BLaER1 treated with 17β-estradiol and CSF1 and Interleukin-3, amounts not matched to agents 10 nM and 100 nM (cell line): ENCODE measurements around the gene MRPL18.
"Not testable (repeated sequence)": the region's sequence is repeated elsewhere in the genome, so short reads cannot be mapped to it uniquely, and the experiment has no call there.

Source experiments
- H3K27ac ChIP-seq, 11 experiments: shearing (Covaris generic); formaldehyde crosslinking; 2 replicates each; pipeline ENCODE4 v1.8.1; 2022
- H3K27me3 ChIP-seq, 11 experiments: shearing (Covaris generic); formaldehyde crosslinking; 2 replicates each; pipeline ENCODE4 v1.8.1; 2022
- H3K36me3 ChIP-seq, 11 experiments: shearing (Covaris generic); formaldehyde crosslinking; 2 replicates each; pipeline ENCODE4 v1.8.1; 2022
- H3K4me1 ChIP-seq, 10 experiments: shearing (Covaris generic); formaldehyde crosslinking; 2 replicates each; pipeline ENCODE4 v1.8.1; 2022
- H3K4me2 ChIP-seq, 11 experiments: shearing (Covaris generic); formaldehyde crosslinking; 2 replicates each; pipeline ENCODE4 v1.8.1; 2022
- H3K4me3 ChIP-seq, 10 experiments: shearing (Covaris generic); formaldehyde crosslinking; 2 replicates each; pipeline ENCODE4 v1.8.1; 2022
- H3K9ac ChIP-seq, 11 experiments: shearing (Covaris generic); formaldehyde crosslinking; 2 replicates each; pipeline ENCODE4 v1.8.1; 2022
- H3K9me3 ChIP-seq, 11 experiments: shearing (Covaris generic); formaldehyde crosslinking; replicated peaks in 1 of 11; 2 replicates each; pipeline ENCODE4 v1.8.1; 2022
- H4K20me1 ChIP-seq, 11 experiments: shearing (Covaris generic); formaldehyde crosslinking; 2 replicates each; pipeline ENCODE4 v1.8.1; 2022
- Cebpa-rat ChIP-seq, 11 experiments: shearing (Covaris generic); IDR thresholded peaks; 2 replicates each; pipeline ENCODE4 v1.8.1; 2022

Gene MRPL18

DNA sequence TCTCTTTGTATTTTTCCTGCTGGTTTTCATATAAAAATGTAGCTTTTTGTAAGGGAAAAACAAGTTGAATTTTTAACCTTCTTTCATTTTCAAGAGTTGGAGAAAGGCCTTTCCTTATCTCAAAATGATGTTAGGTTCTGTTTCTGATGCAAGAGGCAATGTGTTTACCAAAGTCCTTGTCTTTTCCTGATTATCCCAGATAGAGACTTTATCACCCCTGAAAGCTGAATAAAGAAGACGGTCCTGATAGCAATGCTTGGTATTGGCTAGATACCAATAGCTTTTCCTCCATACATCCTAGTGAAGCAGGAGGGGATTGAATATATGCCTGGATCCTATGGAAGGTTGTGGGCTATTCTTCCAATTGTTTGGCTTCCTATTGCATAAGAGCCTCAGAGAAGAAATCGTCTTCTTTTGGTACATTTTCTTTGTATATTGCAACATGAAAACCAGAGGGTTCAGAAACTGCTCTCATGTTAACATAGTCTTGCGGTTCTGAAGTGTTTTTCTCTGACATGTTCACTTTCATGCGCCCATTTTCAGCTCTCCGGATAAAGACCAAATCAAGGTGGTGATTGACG is 15.3 kb downstream of the MRPL18 start:
- TF ChIP-seq Cebpa-rat (IDR thresholded peaks at IDR 0.05), result no peak

DNA sequence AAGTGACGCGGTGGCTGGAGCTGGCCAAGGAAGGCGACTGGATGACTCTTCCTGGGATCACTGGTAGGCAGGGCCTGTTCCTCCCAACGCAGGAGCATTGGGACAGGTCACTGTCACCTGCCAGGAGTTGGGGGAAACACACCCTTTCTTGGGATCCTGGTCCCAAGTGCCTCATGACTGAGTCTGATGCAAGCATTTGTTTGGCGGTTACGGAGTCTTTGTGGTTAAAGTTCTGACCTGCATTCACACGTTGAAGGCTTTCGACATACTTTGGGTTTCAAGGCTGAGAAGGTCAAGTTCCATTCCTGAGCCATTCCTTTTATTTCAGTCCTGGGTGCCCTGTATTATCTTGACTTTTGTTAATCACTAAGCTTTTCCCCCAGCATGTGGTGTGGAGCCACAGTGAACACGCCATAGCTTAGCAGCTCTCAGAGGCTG is 15.8 kb downstream of the MRPL18 start:
- no peaks in the 10 kb centered on the region for H3K9me3 ChIP-seq
- H3K27me3 ChIP-seq, result no peaks in the 10 kb centered on the region
- H3K4me2 ChIP-seq, result peak overlapping the region in 2 of 11 experiments; percentile 1 to 7; a peak in 1 of 22 replicates
- no peak for TF ChIP-seq Cebpa-rat (IDR thresholded peaks at IDR 0.05)
- no peak overlapping the region for H3K4me3 ChIP-seq
- no peaks in the 10 kb centered on the region; a peak in 1 of 22 replicates for H3K36me3 ChIP-seq
- H3K27ac ChIP-seq, result no peak overlapping the region
- no peak overlapping the region for H3K9ac ChIP-seq
- no peaks in the 10 kb centered on the region for H4K20me1 ChIP-seq
- H3K4me1 ChIP-seq, result peaks cover 0 to 23% (median 8%) of the 10 kb centered on the region in 10 experiments; a peak in 13 of 20 replicates

More for the DNA sequence above, 15.3 kb downstream of the MRPL18 start:
- Histone ChIP-seq H3K4me2 (0 out of 22 replicates have a peak overlapping the region, but pooled peaks of 2 of the 11 experiments have one; percentile 1 to 7), H3K4me1 (peaks cover 0 to 20% (median 6%) of the 10 kb centered on the region in 10 experiments; a peak in 13 of 20 replicates), H3K9me3 (no peaks in the 10 kb centered on the region), H3K27me3 (no peaks in the 10 kb centered on the region), H3K9ac (no peak overlapping the region), H3K36me3 (peaks cover 0 to 4% (median 0%) of the 10 kb centered on the region in 11 experiments; a peak in 6 of 22 replicates), H4K20me1 (0 out of 22 replicates have a peak, but pooled peaks cover 0 to 2% (median 0%) of the 10 kb centered on the region in 11 experiments), H3K4me3 (no peak overlapping the region), H3K27ac (no peak overlapping the region)

DNA sequence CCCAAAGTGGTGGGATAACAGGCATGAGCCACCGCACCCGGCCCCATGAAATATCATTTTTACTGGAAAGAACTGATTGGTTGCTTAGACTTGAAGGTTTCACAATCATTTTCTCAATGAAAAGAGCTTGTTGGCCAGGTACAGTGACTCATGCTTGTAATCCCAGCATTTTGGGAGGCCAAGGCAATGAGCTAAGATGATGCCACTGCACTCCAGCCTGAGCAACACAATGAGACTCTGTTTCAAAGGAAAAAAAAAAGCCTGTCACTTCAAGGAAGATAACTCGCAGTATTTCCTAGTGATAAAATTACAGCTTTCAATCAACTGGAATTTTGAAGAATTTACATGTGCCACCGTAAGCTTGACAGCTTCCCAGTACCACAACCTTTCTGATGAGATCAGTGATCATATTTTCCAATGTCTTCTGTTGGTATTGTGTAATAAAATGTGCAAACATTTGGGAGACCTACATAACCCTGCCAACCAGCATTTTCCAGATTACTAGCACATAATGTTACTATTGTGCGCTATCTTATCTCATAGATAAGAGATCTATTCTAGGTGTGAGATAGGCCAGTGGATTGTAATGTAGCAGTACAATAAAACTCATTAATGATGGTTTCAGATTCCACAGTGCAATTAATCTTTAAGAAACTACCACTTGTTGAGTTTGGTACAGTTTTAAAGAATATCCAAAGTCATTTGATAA is 17.0 kb downstream of the MRPL18 start:
- no peaks in the 10 kb centered on the region for H3K9me3 ChIP-seq
- no peaks in the 10 kb centered on the region for H4K20me1 ChIP-seq
- no peaks in the 10 kb centered on the region; a peak in 1 of 22 replicates for H3K36me3 ChIP-seq
- no peak overlapping the region for H3K4me3 ChIP-seq
- H3K27ac ChIP-seq, result no peak overlapping the region
- H3K27me3 ChIP-seq, result no peaks in the 10 kb centered on the region
- H3K4me1 ChIP-seq, result peaks cover 0 to 21% (median 3%) of the 10 kb centered on the region in 10 experiments; a peak in 9 of 20 replicates
- no peak overlapping the region for H3K4me2 ChIP-seq
- H3K9ac ChIP-seq, result no peak overlapping the region
- TF ChIP-seq Cebpa-rat (IDR thresholded peaks at IDR 0.05), result no peak

DNA sequence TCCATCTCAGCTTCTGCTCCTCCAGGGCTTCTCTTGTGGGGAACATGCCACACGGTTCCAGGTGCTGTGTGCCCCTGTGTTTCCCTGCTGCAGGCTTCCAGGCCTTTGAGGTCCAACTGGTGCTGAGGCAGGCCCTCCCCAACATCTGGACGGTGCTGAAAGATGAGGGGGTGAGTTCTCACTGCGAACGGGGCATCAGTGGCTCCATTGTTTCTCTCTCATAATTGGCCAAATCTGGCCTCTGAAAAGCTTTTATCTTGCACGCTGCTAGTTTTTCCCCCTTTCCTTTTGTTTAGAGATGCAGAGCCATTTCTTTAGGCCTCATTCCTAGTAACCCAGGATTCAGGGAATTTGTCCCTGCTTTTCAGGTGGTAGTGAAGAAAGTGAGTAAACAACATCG is 18.4 kb downstream of the MRPL18 start:
- Histone ChIP-seq H3K27me3 (no peaks in the 10 kb centered on the region), H3K27ac (no peak overlapping the region), H3K36me3 (no peaks in the 10 kb centered on the region; a peak in 1 of 22 replicates), H3K4me1 (peaks cover 0 to 19% (median 2%) of the 10 kb centered on the region in 10 experiments; a peak in 9 of 20 replicates), H4K20me1 (no peaks in the 10 kb centered on the region), H3K4me3 (no peak overlapping the region), H3K9ac (no peak overlapping the region), H3K4me2 (no peak overlapping the region), H3K9me3 (no peaks in the 10 kb centered on the region)
- TF ChIP-seq Cebpa-rat (IDR thresholded peaks at IDR 0.05), result no peak

DNA sequence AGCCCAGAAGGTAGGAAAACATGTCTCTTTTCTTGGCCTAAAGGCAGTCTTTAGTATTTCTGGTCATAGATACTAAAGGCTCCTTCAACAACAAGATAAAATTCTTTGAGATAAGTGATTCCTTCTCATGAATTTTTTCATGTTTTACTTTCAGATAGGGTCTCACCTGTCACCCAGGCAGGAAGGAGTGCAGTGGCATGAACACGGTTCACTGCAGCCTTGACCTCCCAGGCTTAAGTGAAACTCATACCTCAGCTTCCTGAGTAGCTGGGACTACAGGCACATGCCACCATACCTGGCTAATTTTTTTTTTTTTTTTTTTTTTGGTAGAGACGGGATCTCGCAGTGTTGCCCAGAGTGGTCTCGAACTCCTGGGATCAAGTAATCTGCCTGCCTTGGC is 18.9 kb downstream of the MRPL18 start:
- no peak overlapping the region for H3K27ac ChIP-seq
- no peak overlapping the region for H3K4me2 ChIP-seq
- H3K4me3 ChIP-seq, result no peak overlapping the region
- H3K36me3 ChIP-seq, result no peaks in the 10 kb centered on the region; a peak in 1 of 22 replicates
- no peaks in the 10 kb centered on the region for H3K27me3 ChIP-seq
- peaks cover 0 to 19% (median 2%) of the 10 kb centered on the region in 10 experiments; a peak in 9 of 20 replicates for H3K4me1 ChIP-seq
- H3K9me3 ChIP-seq, result no peaks in the 10 kb centered on the region
- no peak overlapping the region for H3K9ac ChIP-seq
- H4K20me1 ChIP-seq, result no peaks in the 10 kb centered on the region
- TF ChIP-seq Cebpa-rat (IDR thresholded peaks at IDR 0.05), result no peak

DNA sequence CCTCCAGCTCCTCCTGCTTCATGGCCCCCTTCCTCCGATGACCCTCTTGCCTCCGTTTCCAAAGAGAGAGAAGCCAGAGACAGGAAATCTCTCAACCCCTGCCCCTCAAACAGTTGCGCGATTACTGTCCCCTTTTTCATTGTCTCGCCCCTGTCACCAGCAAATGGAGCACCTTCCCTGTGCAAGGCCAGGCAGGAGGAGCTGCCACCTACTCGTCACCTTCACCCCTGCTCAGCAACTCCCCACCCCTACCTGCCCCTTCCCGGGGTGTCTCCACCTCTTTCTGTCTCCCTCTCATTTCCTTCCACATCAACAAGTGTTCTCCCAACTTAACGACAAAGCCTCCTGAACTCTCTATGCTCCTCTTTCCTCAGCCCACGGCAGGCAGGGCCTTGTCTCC is 23.5 kb downstream of the MRPL18 start:
- Histone ChIP-seq H3K27ac (no peak overlapping the region), H3K4me1 (peaks cover 16 to 24% (median 18%) of the 10 kb centered on the region in 10 experiments), H3K4me2 (no peak overlapping the region), H4K20me1 (no peaks in the 10 kb centered on the region), H3K9me3 (no peaks in the 10 kb centered on the region), H3K27me3 (no peaks in the 10 kb centered on the region), H3K4me3 (no peak overlapping the region), H3K9ac (no peak overlapping the region), H3K36me3 (no peaks in the 10 kb centered on the region; a peak in 1 of 22 replicates)
- TF ChIP-seq Cebpa-rat (IDR thresholded peaks at IDR 0.05), result no peak

DNA sequence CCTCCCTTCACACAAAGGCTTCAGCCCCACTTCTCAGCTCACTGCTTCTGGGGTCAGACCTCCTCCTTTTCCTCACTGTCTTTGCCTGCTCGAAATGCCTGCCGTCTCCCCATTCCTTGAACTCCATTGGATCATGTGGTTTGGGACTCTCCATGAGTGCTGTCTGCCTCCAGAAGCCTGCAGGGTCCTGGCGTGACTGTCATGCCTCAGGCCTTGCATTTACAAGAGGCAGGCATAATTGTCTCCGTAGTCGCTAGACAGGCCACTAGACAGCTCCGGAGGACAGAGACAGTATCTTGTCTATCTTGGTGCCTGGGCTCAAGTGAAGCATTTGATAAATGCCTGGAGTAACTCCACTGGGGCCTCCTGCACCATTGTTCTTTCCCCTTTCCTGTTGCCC is 25.1 kb downstream of the MRPL18 start:
- no peak for TF ChIP-seq Cebpa-rat (IDR thresholded peaks at IDR 0.05)
- Histone ChIP-seq H3K4me3 (no peak overlapping the region), H3K27ac (no peak overlapping the region), H3K9me3 (no peaks in the 10 kb centered on the region), H3K36me3 (no peaks in the 10 kb centered on the region), H3K4me1 (peaks cover 31 to 40% (median 34%) of the 10 kb centered on the region in 10 experiments), H3K4me2 (no peak overlapping the region), H3K27me3 (no peaks in the 10 kb centered on the region), H3K9ac (no peak overlapping the region), H4K20me1 (no peaks in the 10 kb centered on the region)

DNA sequence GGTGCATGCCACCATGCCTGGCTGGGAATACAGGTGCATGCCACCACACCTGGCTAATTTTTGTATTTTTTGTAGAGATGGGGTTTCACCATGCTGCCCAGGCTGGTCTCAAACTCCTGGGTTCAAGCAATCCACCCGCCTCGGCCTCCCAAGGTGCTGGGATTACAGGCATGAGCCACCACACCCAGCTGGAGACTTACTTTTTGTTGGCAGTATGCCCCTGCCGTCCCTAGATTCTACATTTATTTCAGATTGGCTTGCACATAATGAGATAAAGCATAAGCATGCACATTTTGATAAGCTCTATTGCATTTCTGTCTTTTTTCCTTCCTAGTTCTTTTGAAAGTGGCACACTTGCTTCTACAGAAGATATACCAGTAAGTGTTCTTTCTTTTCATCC is 26.5 kb downstream of the MRPL18 start:
- H3K4me3 ChIP-seq, H3K9me3 ChIP-seq, H3K36me3 ChIP-seq, H3K27me3 ChIP-seq, H3K27ac ChIP-seq, H3K9ac ChIP-seq, H4K20me1 ChIP-seq: not testable (repeated sequence)
- H3K4me1 ChIP-seq, result peaks cover 33 to 48% (median 45%) of the 10 kb centered on the region in 10 experiments
- peak overlapping the region in 1 of 11 experiments; percentile 83; a peak in 2 of 22 replicates for H3K4me2 ChIP-seq

DNA sequence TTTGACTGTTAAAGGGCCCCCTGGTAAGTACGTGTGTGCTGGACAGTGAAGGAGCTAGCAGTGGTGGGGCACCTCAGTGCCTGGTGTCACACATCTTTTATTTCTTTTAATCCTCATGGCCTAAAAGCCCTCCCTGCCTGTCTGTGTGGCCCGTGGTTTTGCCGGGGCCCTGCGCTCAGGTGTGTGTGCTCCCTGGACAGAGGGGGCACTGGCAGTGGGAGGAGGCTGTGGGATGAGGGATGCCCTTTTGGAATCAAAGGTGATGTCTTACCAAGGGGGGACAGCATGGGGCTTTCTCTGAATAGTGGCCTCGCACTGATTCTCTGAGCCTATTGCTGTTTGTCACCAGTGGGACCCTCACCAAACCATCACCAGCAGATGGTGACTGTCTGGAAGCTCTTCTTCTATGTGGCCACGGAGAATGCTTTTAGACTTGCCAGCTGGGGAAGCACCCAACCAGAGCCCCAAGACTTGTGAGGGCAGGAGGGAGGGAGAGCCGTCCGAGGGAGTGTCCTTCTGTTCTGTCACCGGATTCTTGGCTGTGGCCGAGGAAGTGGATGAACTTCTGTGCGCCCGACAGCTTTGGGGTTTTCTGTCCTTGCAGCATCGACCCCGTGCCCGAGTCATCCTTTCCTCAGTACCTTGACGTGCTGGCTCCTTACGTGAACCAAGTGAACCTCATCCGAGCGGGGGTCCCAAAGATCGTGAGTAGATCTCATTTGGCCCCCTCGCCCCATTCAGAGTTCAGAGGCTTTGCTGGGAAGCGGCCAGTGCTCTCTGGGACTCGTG is 27.9 kb downstream of the MRPL18 start:
- Histone ChIP-seq H3K9me3 (no peaks in the 10 kb centered on the region), H3K27me3 (no peaks in the 10 kb centered on the region), H3K9ac (no peak overlapping the region), H3K4me3 (no peak overlapping the region), H3K27ac (peak overlapping the region in 5 of 11 experiments; percentile 83 to 90 (median 85); a peak in 4 of 22 replicates), H4K20me1 (no peaks in the 10 kb centered on the region), H3K36me3 (no peaks in the 10 kb centered on the region), H3K4me2 (peak overlapping the region in 9 of 11 experiments; percentile 83 to 94 (median 92); a peak in 17 of 22 replicates), H3K4me1 (peaks cover 42 to 62% (median 59%) of the 10 kb centered on the region in 10 experiments)
- no peak for TF ChIP-seq Cebpa-rat (IDR thresholded peaks at IDR 0.05)
